IMR-90 (cell line): Measurements from ENCODE around the gene SF3A1. TPM values are rescaled to one million over a fixed set of nuclear protein-coding genes. Genes with fewer than 3 reads are reported as not detected.

ENCODE experiments used
- ATAC-seq: fragments of 200-7000 bp; cut with Tn5 transposase; 2 replicates; pipeline ENCODE4 v1.9.1; 2020; ENCODE audit warnings: low read depth, mild to moderate bottlenecking, moderate library complexity
- BruUV-seq: library from RNA; stranded (reverse); fragments of 400-500 nt; replicated peaks from 2 replicates; lab custom pipeline; 2021; lab: Mats Ljungman, UMichigan
- CTCF ChIA-PET: fragments of 300-600 bp; formaldehyde crosslinking; extraction: SDS; loops from one replicate; lab custom pipeline; 2021; ENCODE audit warnings: antibody characterized with exemption; lab: Yijun Ruan, JAX
- POLR2A ChIA-PET: fragments of 300-600 bp; sonication (Branson Sonifier 250); formaldehyde crosslinking; loops from one replicate; lab custom pipeline; 2022; ENCODE audit warnings: antibody characterized with exemption; ENCODE audit not compliant: unreplicated experiment; lab: Charles Lee
- DNase-seq: peaks from one replicate; pipeline ENCODE4 v3.0.0; 2013
- H2AFZ ChIP-seq: replicated peaks from 2 replicates; pipeline ENCODE3; 2013; ENCODE audit warnings: low read length, mild to moderate bottlenecking; ENCODE audit not compliant: poor library complexity
- H2AK5ac ChIP-seq: 2 replicates; pipeline ENCODE4 v1.6.1; 2013; ENCODE audit warnings: low read depth, low read length, inconsistent platforms
- H2AK9ac ChIP-seq: replicated peaks from 2 replicates; pipeline ENCODE3; 2013; ENCODE audit warnings: mild to moderate bottlenecking, low read depth, low read length, moderate library complexity; ENCODE audit not compliant: poor library complexity
- H2BK120ac ChIP-seq: 2 replicates; pipeline ENCODE4 v1.6.1; 2013; ENCODE audit warnings: low read depth, low read length, inconsistent platforms
- H2BK15ac ChIP-seq: 3 replicates; pipeline ENCODE4 v1.6.1; 2013; ENCODE audit warnings: low read depth, low read length, inconsistent platforms
- H2BK20ac ChIP-seq: 2 replicates; pipeline ENCODE4 v1.6.1; 2013; ENCODE audit warnings: low read depth, mild to moderate bottlenecking, inconsistent platforms, low read length, moderate library complexity
- H2BK5ac ChIP-seq: 2 replicates; pipeline ENCODE4 v1.6.1; 2013; ENCODE audit warnings: mild to moderate bottlenecking, low read depth, low read length, inconsistent platforms; ENCODE audit not compliant: poor library complexity, severe bottlenecking
- H3K14ac ChIP-seq: replicated peaks from 2 replicates; pipeline ENCODE4 v1.6.1; 2013; ENCODE audit warnings: low read depth, low read length, inconsistent platforms
- H3K18ac ChIP-seq: 2 replicates; pipeline ENCODE4 v1.6.1; 2013; ENCODE audit warnings: low read depth, low read length, control low read depth
- H3K23ac ChIP-seq: 2 replicates; pipeline ENCODE4 v1.6.1; 2013; ENCODE audit warnings: low read depth, low read length, inconsistent platforms
- H3K27ac ChIP-seq: 2 replicates; pipeline ENCODE4 v1.5.1; 2013; ENCODE audit warnings: mild to moderate bottlenecking, control low read depth, low read length; ENCODE audit not compliant: insufficient read depth
- H3K27me3 ChIP-seq: 2 replicates; pipeline ENCODE4 v1.6.1; 2013; ENCODE audit warnings: low read length; ENCODE audit not compliant: control insufficient read depth, insufficient read depth
- H3K36me3 ChIP-seq: 2 replicates; pipeline ENCODE4 v1.6.1; 2013; ENCODE audit warnings: low read length, mixed read lengths; ENCODE audit not compliant: control insufficient read depth, insufficient read depth
- H3K4ac ChIP-seq: 2 replicates; pipeline ENCODE4 v1.6.1; 2013; ENCODE audit warnings: low read depth, low read length, inconsistent platforms
- H3K4me1 ChIP-seq: 2 replicates; pipeline ENCODE4 v1.6.1; 2013; ENCODE audit warnings: low read length, mixed read lengths; ENCODE audit not compliant: control insufficient read depth, insufficient read depth
- H3K4me2 ChIP-seq: 2 replicates; pipeline ENCODE4 v1.6.1; 2013; ENCODE audit warnings: low read depth, mild to moderate bottlenecking, control low read depth, low read length, moderate library complexity
- H3K4me3 ChIP-seq: 2 replicates; pipeline ENCODE4 v1.5.1; 2013; ENCODE audit warnings: low read depth, mild to moderate bottlenecking, control low read depth, low read length, moderate library complexity; ENCODE audit not compliant: insufficient read depth
- H3K56ac ChIP-seq: 2 replicates; pipeline ENCODE4 v1.6.1; 2013; ENCODE audit warnings: low read length, inconsistent platforms; ENCODE audit not compliant: insufficient read depth; ENCODE audit errors: extremely low read depth
- H3K79me1 ChIP-seq, 2 experiments: 2 replicates each; pipeline ENCODE4 v1.6.1; 2013; ENCODE audit warnings: low read length in 2 of 2, inconsistent platforms in 1 of 2, low read depth in 1 of 2
- H3K9ac ChIP-seq: 2 replicates; pipeline ENCODE4 v1.6.1; 2013; ENCODE audit warnings: low read depth, low read length, control low read depth
- H3K9me1 ChIP-seq: 2 replicates; pipeline ENCODE4 v1.6.1; 2013; ENCODE audit warnings: low read length, inconsistent platforms; ENCODE audit not compliant: insufficient read depth
- H3K9me3 ChIP-seq: 2 replicates; pipeline ENCODE4 v1.6.1; 2013; ENCODE audit warnings: low read length; ENCODE audit not compliant: control insufficient read depth, insufficient read depth
- H4K20me1 ChIP-seq: 2 replicates; pipeline ENCODE4 v1.6.1; 2013; ENCODE audit warnings: low read length, inconsistent platforms; ENCODE audit not compliant: insufficient read depth
- H4K5ac ChIP-seq: 2 replicates; pipeline ENCODE4 v1.6.1; 2013; ENCODE audit warnings: mild to moderate bottlenecking, low read depth, low read length, control low read depth
- H4K8ac ChIP-seq, 2 experiments: 2 replicates each; pipeline ENCODE4 v1.6.1; 2013; ENCODE audit warnings: low read depth in 2 of 2, low read length in 2 of 2, control low read depth in 1 of 2, inconsistent platforms in 1 of 2
- H4K91ac ChIP-seq: 2 replicates; pipeline ENCODE4 v1.6.1; 2013; ENCODE audit warnings: low read depth, low read length, inconsistent platforms; ENCODE audit not compliant: insufficient read depth
- BHLHE40 ChIP-seq: fragments of 150-350 bp; IDR thresholded peaks from 2 replicates; pipeline ENCODE4 v1.6.1; 2016; ENCODE audit warnings: mild to moderate bottlenecking, low read depth, low read length
- CEBPB ChIP-seq: IDR thresholded peaks from 2 replicates; pipeline ENCODE4 v1.6.1; 2012; ENCODE audit warnings: low read depth, low read length, improper control_type of control experiment
- CHD1 ChIP-seq: IDR thresholded peaks from 2 replicates; pipeline ENCODE4 v1.6.1; 2012; ENCODE audit warnings: low read depth, low read length, improper control_type of control experiment
- CTCF ChIP-seq: conservative IDR thresholded peaks from 2 replicates; pipeline ENCODE4 v1.5.1; 2012; ENCODE audit warnings: mild to moderate bottlenecking, low read depth, low read length, improper control_type of control experiment
- ELK1 ChIP-seq: fragments of 150-350 bp; IDR thresholded peaks from 2 replicates; pipeline ENCODE4 v1.6.1; 2016; ENCODE audit warnings: low read depth, mild to moderate bottlenecking, low read length, moderate library complexity, borderline replicate concordance
- FOS ChIP-seq: fragments of 150-350 bp; IDR thresholded peaks from 2 replicates; pipeline ENCODE4 v1.6.1; 2016; ENCODE audit warnings: low read depth, low read length
- MAFK ChIP-seq: IDR thresholded peaks from 2 replicates; pipeline ENCODE4 v1.6.1; 2012; ENCODE audit warnings: low read depth, low read length, improper control_type of control experiment
- MAZ ChIP-seq: IDR thresholded peaks from 2 replicates; pipeline ENCODE4 v1.6.1; 2012; ENCODE audit warnings: low read depth, mild to moderate bottlenecking, low read length, improper control_type of control experiment, moderate library complexity, borderline replicate concordance
- MXI1 ChIP-seq: IDR thresholded peaks from 2 replicates; pipeline ENCODE4 v1.6.1; 2012; ENCODE audit warnings: low read depth, mild to moderate bottlenecking, low read length, moderate library complexity, borderline replicate concordance
- NFE2L2 ChIP-seq: fragments of 150-350 bp; IDR thresholded peaks from 2 replicates; pipeline ENCODE4 v1.6.1; 2016; ENCODE audit warnings: low read depth, mild to moderate bottlenecking, low read length
- POLR2A ChIP-seq: IDR thresholded peaks from 2 replicates; pipeline ENCODE4 v1.6.1; 2012; ENCODE audit warnings: mild to moderate bottlenecking, low read depth, low read length
- RAD21 ChIP-seq: IDR thresholded peaks from 2 replicates; pipeline ENCODE4 v1.6.1; 2012; ENCODE audit warnings: low read length, improper control_type of control experiment
- RCOR1 ChIP-seq: IDR thresholded peaks from 2 replicates; pipeline ENCODE4 v1.6.1; 2012; ENCODE audit warnings: mild to moderate bottlenecking, low read length, improper control_type of control experiment; ENCODE audit not compliant: insufficient replicate concordance
- RFX5 ChIP-seq: IDR thresholded peaks from 2 replicates; pipeline ENCODE4 v1.8.0; 2012; ENCODE audit warnings: low read depth, mild to moderate bottlenecking, low read length, moderate library complexity
- SMC3 ChIP-seq: fragments of 150-350 bp; IDR thresholded peaks from 2 replicates; pipeline ENCODE4 v1.6.1; 2016; ENCODE audit warnings: low read depth, mild to moderate bottlenecking, antibody characterized with exemption, low read length, moderate library complexity
- USF2 ChIP-seq: fragments of 150-350 bp; IDR thresholded peaks from 2 replicates; pipeline ENCODE4 v1.6.1; 2017; ENCODE audit warnings: mild to moderate bottlenecking, antibody characterized with exemption, low read length, low read depth
- WGBS, 2 experiments: methylation state at CpG; one replicate each; pipeline versions ENCODE4 v1.1.5 to v1.1.7; 2013; ENCODE audit warnings: missing lambda C conversion rate in 2 of 2; ENCODE audit not compliant: insufficient read length in 1 of 2; ENCODE audit errors: extremely low coverage in 2 of 2; 5-methylcytosine and 5-hydroxymethylcytosine counted together
- dilution Hi-C: fragments of 300-500 bp; cut with HindIII; formaldehyde crosslinking; loops from one replicate; pipeline ENCODE4 v1.14.3; 2018; ENCODE audit warnings: low sequenced_read_pairs; ENCODE audit not compliant: unreplicated experiment
- in situ Hi-C: fragments of 300-500 bp; cut with MboI; formaldehyde crosslinking; loops from 3 replicates; pipeline ENCODE4 v1.14.3; 2019; ENCODE audit warnings: low sequenced_read_pairs, inconsistent platforms, mixed read lengths
- intact Hi-C: fragments of 100-400 bp; cut with micrococcal nuclease; formaldehyde crosslinking; loops from 2 replicates; pipeline ENCODE4 v1.10.0; 2022
- polyA plus RNA-seq, 3 experiments: library from polyadenylated mRNA; depleted of rRNA; stranded (reverse); fragments of >200 nt; gene quantifications; 2 replicates each; pipeline ENCODE4 v1.2.3, GENCODE V29; 2012; ENCODE audit warnings: low replicate concordance in 1 of 3
- total RNA-seq: library from RNA; depleted of rRNA; stranded (reverse); fragments of >200 nt; gene quantifications from 2 replicates; pipeline ENCODE4 v1.2.3, GENCODE V29; 2012

Gene SF3A1
- total and polyA plus RNA-seq, 2 of the 4 experiments (the other 2 are of a cell fraction): 36.9 to 67.2 TPM

- 100% methylated on average over 1 of the region's 3 CpGs; no CpG with 5 or more reads in 1 of the 2 experiments for WGBS, 2 experiments
- Histone ChIP-seq H3K4me3 (no peak overlapping the region), H3K14ac (no peak overlapping the region), H2AK9ac (no peak overlapping the region), H2BK120ac (no peak overlapping the region), H2AFZ (no peak overlapping the region), H4K5ac (no peak overlapping the region), H4K20me1 (peaks cover 86% of the 10 kb centered on the region), H3K27me3 (no peaks in the 10 kb centered on the region), H3K4ac (no peak overlapping the region), H4K8ac (no peak overlapping the region), H3K79me1 (peaks cover 47 to 96% of the 10 kb centered on the region in 2 experiments), H3K9me1 (peaks cover 67% of the 10 kb centered on the region), H3K4me1 (peaks cover 42% of the 10 kb centered on the region), H3K9ac (no peak overlapping the region), H4K91ac (no peak overlapping the region), H2BK5ac (no peak overlapping the region), H2BK15ac (no peak overlapping the region), H3K9me3 (no peaks in the 10 kb centered on the region), H3K23ac (no peak overlapping the region), H3K4me2 (no peak overlapping the region), H3K18ac (no peak overlapping the region), H2AK5ac (peak overlapping the region; percentile 20; the same call in 1 of the 2 replicates), H3K36me3 (peaks cover 18% of the 10 kb centered on the region), H2BK20ac (no peak overlapping the region), H3K27ac (no peak overlapping the region), H3K56ac (no peak overlapping the region)
- no peak for ATAC-seq
- intact Hi-C loops (no loop called here), in situ Hi-C loops (no loop called here), dilution Hi-C loops (no loop called here)
- DNase-seq: no peak
- ChIA-PET CTCF (no interaction called here), POLR2A (no interaction called here)
- TF ChIP-seq RCOR1 (no peak), CEBPB (no peak), ELK1 (no peak), MAZ (no peak), SMC3 (no peak), RAD21 (no peak), USF2 (no peak), MXI1 (no peak), CTCF (no peak), NFE2L2 (no peak), FOS (no peak), BHLHE40 (no peak), POLR2A (no peak), CHD1 (no peak), RFX5 (no peak), MAFK (no peak)
- BruUV-seq: no TSS peak
These were observed 36.6 kb downstream of the SF3A1 start for GRCh38 chr22:30320021-30320556.
